Measurements from ENCODE around the gene SLC30A3. TPM values are rescaled to one million over a fixed set of nuclear protein-coding genes. Genes with fewer than 3 reads are reported as not detected.

Gene SLC30A3
- total and polyA plus RNA-seq, 4 donors = 2.9 to 30.2 (median 12.1) TPM

DNA sequence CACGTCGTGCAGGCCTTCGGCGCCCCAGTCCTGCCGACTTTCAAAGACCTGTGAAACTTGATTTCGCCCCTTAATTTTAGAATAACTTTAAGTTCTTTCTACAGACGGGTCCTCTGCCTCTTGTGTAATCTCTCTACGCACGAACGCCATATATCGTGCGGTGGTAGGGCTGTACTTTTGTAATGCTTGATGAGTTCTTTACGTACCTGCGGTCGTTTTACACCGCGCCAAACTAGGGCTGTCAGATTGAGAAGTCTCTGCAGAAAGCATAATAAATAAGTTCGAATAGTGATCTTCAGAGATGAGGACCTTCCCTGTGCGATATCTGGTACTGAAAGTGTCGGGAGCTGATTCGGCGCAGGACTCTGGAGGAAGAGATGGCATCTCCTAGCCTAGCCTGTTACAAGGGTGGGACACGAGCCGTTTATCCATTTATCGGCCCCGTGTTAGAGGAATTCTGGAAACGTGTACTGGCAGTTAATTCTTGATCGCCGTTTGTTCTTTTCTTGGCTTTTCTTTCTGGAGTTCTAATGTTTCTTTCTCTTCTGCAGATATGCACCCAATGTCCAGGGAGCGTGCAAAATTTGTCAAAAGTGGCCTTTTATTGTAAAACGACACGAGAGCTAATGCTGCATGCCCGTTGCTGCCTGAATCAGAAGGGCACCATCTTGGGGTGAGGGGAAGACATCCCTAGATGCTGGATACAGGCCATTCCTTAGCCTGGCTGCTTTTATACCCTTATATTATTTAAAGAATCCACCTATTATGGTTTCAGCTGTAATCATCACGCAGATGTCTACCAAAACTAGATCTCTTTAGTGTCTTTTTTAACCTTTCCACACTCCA, 50.0 kb downstream of the SLC30A3 start:
- Histone ChIP-seq H3K4me1 (ENCODE audit: control insufficient read depth, insufficient read depth, low read length) (peaks cover 23% of the 10 kb centered on the region), H3K9me3 (ENCODE audit: control insufficient read depth, insufficient read depth, low read length) (no peaks in the 10 kb centered on the region), H3K36me3 (ENCODE audit: control insufficient read depth, insufficient read depth, low read length) (peaks cover 9% of the 10 kb centered on the region), H3K27me3 (ENCODE audit: control insufficient read depth, insufficient read depth, low read length) (no peaks in the 10 kb centered on the region), H3K4me3 (ENCODE audit: low read depth, low read length) (peak overlapping the region; percentile 86), H3K27ac (ENCODE audit: low read depth, low read length) (peak overlapping the region; percentile 95)
- 5% methylated on average over 30 of the region's 34 CpGs for WGBS (ENCODE audit: insufficient coverage)
- peak in 1 of 6 donors; percentile 61 for DNase-seq (ENCODE audit: low read depth in 4 of 6, low spot score in 6 of 6)

DNA sequence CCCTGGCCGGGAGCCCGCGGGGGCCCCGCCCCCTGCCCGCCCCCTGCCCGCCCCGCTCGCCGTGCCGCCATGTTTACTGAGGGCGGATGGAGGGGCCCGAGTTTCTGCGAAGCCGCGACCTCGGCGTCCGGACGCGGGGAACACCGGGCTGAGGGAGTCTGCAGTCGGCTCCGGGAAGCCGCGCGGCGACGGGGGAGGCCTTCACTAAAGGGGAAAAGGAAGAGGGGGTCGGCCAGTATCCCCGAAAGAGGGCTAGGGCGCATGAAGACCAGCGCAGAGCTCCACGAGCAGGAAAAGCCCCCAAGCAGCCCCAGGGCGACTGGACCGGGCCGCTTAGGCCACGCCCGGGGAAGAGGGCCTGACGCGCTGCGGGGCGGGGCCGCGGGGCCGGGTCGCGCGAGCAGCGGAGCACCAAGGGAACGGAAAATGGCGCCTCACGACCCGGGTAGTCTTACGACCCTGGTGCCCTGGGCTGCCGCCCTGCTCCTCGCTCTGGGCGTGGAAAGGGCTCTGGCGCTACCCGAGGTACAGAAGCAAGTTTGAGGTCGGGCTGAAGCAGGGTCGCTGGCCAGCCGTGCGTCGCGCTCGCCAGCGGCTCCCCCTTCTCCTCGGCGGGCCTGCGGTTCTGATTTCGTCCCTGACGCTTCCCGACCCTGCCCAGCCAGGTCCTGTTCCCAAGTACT, 50.8 kb downstream of the SLC30A3 start, which contains the start of the genes ATRAID and SLC5A6:
Gene ATRAID, plus strand, starts transcription at position 99 of the 683 bp plus-strand sequence. Its CDS starts 328 bp downstream, at position 427.
Gene SLC5A6, minus strand, starts transcription at position 326 of the 683 bp plus-strand sequence. CDS start 4,618 bp downstream, outside the sequence.
- peaks cover 16% of the 10 kb centered on the region for H3K36me3 ChIP-seq (ENCODE audit: control insufficient read depth, insufficient read depth, low read length)
- H3K4me1 ChIP-seq (ENCODE audit: control insufficient read depth, insufficient read depth, low read length) = peaks cover 20% of the 10 kb centered on the region
- H3K4me3 ChIP-seq (ENCODE audit: low read depth, low read length) = peak within 1 kb of the TSS; percentile 86
- DNase-seq (ENCODE audit: low read depth in 4 of 6, low spot score in 6 of 6) = peak; percentile 78 to 96 (median 84)
- no peaks in the 10 kb centered on the region for H3K9me3 ChIP-seq (ENCODE audit: control insufficient read depth, insufficient read depth, low read length)
- under 1% methylated on average over 72 of the region's 73 CpGs for WGBS (ENCODE audit: insufficient coverage)
- peak within 1 kb of the TSS; percentile 95 for H3K27ac ChIP-seq (ENCODE audit: low read depth, low read length)
- H3K27me3 ChIP-seq (ENCODE audit: control insufficient read depth, insufficient read depth, low read length) = no peaks in the 10 kb centered on the region

DNA sequence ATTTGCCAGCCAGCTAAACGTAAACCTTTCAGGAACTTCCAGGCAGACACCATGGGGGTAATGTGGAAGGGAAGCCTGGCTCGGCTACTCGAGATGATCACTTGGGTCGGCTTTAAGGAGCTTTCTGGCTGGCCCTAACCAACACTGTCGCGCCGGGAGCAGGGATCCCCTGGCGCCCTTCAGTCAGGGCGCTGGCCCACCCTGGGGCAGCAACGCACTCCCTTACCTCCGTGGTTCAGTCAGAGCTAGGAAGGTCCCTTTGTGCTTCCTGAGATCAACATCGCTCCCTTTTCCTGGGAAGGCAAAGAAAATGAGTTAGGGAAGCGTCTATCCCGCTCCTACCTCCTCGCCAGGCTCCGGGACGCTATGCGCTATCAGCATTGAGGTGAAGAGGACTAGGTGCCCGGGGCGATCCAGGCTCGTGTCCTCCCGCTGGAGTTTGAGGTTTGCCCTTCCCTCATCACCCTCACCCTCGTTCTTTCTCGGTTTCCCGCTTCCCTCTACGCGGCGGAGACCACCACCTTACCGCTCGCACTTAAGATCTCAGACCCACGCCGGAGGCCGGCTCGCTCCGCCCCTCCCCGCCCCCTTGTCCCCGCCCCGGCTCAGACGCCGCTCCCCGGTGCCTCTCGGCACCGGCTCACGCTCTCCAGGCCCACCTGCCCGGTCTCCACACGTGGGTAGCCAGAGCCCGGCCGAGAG, 51.5 kb downstream of the SLC30A3 start:
- Histone ChIP-seq H3K9me3 (ENCODE audit: control insufficient read depth, insufficient read depth, low read length) (no peaks in the 10 kb centered on the region), H3K27me3 (ENCODE audit: control insufficient read depth, insufficient read depth, low read length) (no peaks in the 10 kb centered on the region), H3K36me3 (ENCODE audit: control insufficient read depth, insufficient read depth, low read length) (peaks cover 23% of the 10 kb centered on the region), H3K4me1 (ENCODE audit: control insufficient read depth, insufficient read depth, low read length) (peaks cover 16% of the 10 kb centered on the region), H3K4me3 (ENCODE audit: low read depth, low read length) (peak overlapping the region; percentile 86), H3K27ac (ENCODE audit: low read depth, low read length) (peak overlapping the region; percentile 95)
- no peak for DNase-seq (ENCODE audit: low read depth in 4 of 6, low spot score in 6 of 6)
- whole genome bisulfite sequencing (ENCODE audit: insufficient coverage) = under 1% methylated on average over 43 of the region's 48 CpGs

DNA sequence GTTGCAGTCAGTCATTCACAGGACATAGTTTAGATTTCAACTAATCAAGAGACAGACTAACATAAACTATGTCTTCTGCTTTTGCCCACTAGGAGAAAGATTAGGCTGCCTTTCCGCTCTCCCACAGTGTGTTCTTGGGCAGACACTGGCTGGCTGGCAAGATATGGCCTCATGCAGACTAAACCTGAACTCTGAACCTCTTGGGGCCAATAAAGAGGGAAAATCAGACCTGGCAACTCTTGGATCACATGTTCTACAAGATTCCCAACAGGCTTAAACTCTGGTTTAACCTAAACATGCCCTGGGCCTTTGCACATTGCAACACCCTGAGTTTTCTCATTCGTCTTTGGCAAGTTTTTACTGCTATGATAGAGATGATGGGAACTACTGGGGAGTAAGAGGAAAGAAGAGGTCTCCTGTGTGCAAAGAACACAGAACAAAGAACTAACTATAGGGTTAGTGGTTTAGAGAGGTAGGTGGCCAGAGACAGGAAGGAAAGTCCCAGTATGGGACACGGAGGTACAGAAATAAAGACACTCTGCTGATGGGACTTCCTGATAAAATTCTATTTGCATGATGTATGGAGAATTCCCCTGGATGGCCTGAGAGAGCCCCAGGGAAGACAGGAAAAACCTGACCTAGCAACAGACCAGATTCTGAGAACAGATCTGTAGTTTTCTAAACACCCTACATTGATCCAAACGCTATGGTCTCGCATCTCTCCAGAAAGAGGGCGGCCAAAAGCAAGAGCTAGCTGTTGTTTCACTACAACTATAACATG, 53.0 kb downstream of the SLC30A3 start:
- H3K9me3 ChIP-seq (ENCODE audit: control insufficient read depth, insufficient read depth, low read length) = no peaks in the 10 kb centered on the region
- H3K27ac ChIP-seq (ENCODE audit: low read depth, low read length) = no peak overlapping the region
- 95% methylated on average over 6 of the region's 6 CpGs for WGBS (ENCODE audit: insufficient coverage)
- H3K27me3 ChIP-seq (ENCODE audit: control insufficient read depth, insufficient read depth, low read length) = no peaks in the 10 kb centered on the region
- H3K4me1 ChIP-seq (ENCODE audit: control insufficient read depth, insufficient read depth, low read length) = peaks cover 16% of the 10 kb centered on the region
- H3K4me3 ChIP-seq (ENCODE audit: low read depth, low read length) = no peak overlapping the region
- peaks cover 39% of the 10 kb centered on the region for H3K36me3 ChIP-seq (ENCODE audit: control insufficient read depth, insufficient read depth, low read length)
- DNase-seq (ENCODE audit: low read depth in 4 of 6, low spot score in 6 of 6) = no peak

DNA sequence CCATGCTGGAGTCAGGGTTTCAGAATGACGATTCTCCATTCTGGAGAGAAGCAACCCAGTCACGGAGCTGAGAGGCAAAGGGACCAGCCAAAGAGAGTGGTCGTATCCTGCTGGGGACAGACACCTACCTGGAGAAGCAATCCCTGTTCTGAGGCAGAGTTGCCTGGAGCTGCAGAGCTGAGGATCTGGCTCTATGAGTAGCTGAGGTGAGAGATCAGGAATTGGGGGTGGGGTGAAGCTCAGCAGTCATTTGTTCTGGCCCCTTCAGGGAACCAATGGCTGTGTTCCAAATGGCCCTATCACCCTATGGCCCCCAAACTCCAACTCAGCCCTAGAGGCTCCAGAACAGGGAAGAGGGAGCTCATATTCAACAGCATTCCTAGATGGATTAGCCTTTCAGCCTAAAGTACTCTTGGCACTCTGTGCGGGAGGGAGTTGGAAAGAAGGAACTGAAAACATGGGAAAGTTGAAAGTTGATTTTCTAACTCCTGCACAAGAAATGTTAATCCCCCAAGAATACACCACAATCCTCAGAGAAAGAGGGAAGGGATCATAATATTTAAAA, 54.3 kb downstream of the SLC30A3 start:
- Histone ChIP-seq H3K36me3 (ENCODE audit: control insufficient read depth, insufficient read depth, low read length) (peaks cover 51% of the 10 kb centered on the region), H3K27me3 (ENCODE audit: control insufficient read depth, insufficient read depth, low read length) (no peaks in the 10 kb centered on the region), H3K27ac (ENCODE audit: low read depth, low read length) (no peak overlapping the region), H3K4me1 (ENCODE audit: control insufficient read depth, insufficient read depth, low read length) (peaks cover 16% of the 10 kb centered on the region), H3K9me3 (ENCODE audit: control insufficient read depth, insufficient read depth, low read length) (no peaks in the 10 kb centered on the region), H3K4me3 (ENCODE audit: low read depth, low read length) (no peak overlapping the region)
- 88% methylated on average over 3 of the region's 4 CpGs for WGBS (ENCODE audit: insufficient coverage)
- no peak for DNase-seq (ENCODE audit: low read depth in 4 of 6, low spot score in 6 of 6)

DNA sequence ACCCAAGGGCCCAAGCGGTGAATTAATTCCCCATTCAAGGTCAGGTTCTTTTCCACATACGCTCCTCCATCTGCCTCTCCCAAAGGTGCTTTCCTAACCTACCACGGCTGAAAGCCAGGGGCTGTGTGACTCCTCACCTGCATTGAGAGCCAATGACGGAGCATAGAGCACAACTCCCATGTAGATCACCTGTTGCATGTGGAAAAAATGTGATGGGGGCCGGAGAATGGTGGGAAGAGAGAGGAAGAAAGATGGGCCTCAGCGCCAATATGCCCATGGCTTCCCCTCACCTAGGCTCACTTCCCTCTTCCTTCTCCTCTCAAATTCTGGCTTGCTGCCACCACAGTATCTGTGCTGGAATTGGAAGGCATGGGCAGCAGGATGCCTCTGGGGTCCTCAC, 56.5 kb downstream of the SLC30A3 start:
- H3K36me3 ChIP-seq (ENCODE audit: control insufficient read depth, insufficient read depth, low read length) = peaks cover 70% of the 10 kb centered on the region
- no peak overlapping the region for H3K27ac ChIP-seq (ENCODE audit: low read depth, low read length)
- H3K9me3 ChIP-seq (ENCODE audit: control insufficient read depth, insufficient read depth, low read length) = no peaks in the 10 kb centered on the region
- H3K4me1 ChIP-seq (ENCODE audit: control insufficient read depth, insufficient read depth, low read length) = peaks cover 8% of the 10 kb centered on the region
- DNase-seq (ENCODE audit: low read depth in 4 of 6, low spot score in 6 of 6) = no peak
- no peaks in the 10 kb centered on the region for H3K27me3 ChIP-seq (ENCODE audit: control insufficient read depth, insufficient read depth, low read length)
- no peak overlapping the region for H3K4me3 ChIP-seq (ENCODE audit: low read depth, low read length)
- 100% methylated on average over 2 of the region's 6 CpGs for WGBS (ENCODE audit: insufficient coverage)

DNA sequence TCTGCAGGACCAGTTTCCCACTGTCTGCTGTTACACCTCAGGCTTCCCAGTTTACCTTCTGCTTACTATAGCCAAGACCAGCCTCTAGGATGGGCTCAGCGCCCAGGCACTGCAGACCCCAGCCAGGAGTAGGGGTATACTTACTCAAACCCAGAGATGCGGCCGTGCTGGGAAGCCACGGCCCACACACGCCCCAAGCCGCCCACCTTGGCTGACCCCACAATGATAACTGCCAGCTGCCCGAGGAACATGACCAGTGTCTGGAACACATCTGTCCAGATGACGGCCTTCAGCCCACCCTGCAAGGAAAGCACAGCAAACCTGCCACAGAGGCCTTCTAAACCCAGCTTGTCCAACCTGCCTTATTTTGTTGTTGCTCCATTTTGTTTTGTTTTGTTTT, 57.6 kb downstream of the SLC30A3 start:
- H3K4me3 ChIP-seq (ENCODE audit: low read depth, low read length) = no peak overlapping the region
- H3K4me1 ChIP-seq (ENCODE audit: control insufficient read depth, insufficient read depth, low read length) = peaks cover 3% of the 10 kb centered on the region
- H3K27me3 ChIP-seq (ENCODE audit: control insufficient read depth, insufficient read depth, low read length) = no peaks in the 10 kb centered on the region
- H3K9me3 ChIP-seq (ENCODE audit: control insufficient read depth, insufficient read depth, low read length) = no peaks in the 10 kb centered on the region
- DNase-seq (ENCODE audit: low read depth in 4 of 6, low spot score in 6 of 6) = no peak
- 89% methylated on average over 7 of the region's 8 CpGs for WGBS (ENCODE audit: insufficient coverage)
- no peak overlapping the region for H3K27ac ChIP-seq (ENCODE audit: low read depth, low read length)
- peaks cover 81% of the 10 kb centered on the region for H3K36me3 ChIP-seq (ENCODE audit: control insufficient read depth, insufficient read depth, low read length)

DNA sequence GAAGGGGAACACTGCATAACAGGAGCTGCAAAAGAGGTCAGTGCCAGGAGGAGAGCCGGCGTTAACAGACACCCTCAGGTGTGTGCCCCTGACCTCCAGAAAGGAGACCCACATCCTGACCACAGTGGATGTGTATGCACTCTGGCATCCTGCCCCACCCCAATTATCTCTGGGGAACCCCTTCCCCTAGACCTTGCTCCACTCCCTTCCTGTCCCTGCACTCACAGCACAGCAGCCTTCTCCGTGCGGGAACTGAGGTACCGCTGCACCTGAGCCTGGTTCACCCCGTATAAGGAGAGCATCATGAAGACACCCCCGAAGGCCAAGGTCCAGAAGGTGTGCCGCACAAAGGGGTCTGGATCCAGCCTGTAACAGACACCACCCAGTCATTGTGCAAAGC, 58.3 kb downstream of the SLC30A3 start:
- peaks cover 84% of the 10 kb centered on the region for H3K36me3 ChIP-seq (ENCODE audit: control insufficient read depth, insufficient read depth, low read length)
- H3K4me3 ChIP-seq (ENCODE audit: low read depth, low read length) = no peak overlapping the region

More for the DNA sequence above, 58.3 kb downstream of the SLC30A3 start:
- Histone ChIP-seq H3K27ac (ENCODE audit: low read depth, low read length) (no peak overlapping the region), H3K9me3 (ENCODE audit: control insufficient read depth, insufficient read depth, low read length) (no peaks in the 10 kb centered on the region), H3K27me3 (ENCODE audit: control insufficient read depth, insufficient read depth, low read length) (no peaks in the 10 kb centered on the region), H3K4me1 (ENCODE audit: control insufficient read depth, insufficient read depth, low read length) (peaks cover 3% of the 10 kb centered on the region)
- no peak for DNase-seq (ENCODE audit: low read depth in 4 of 6, low spot score in 6 of 6)
- 98% methylated on average over 8 of the region's 8 CpGs for WGBS (ENCODE audit: insufficient coverage)
